Kidney (tissue), 14 donors: Measurements from ENCODE around the gene RPS21. TPM values are rescaled to one million over a fixed set of nuclear protein-coding genes. Genes with fewer than 3 reads are reported as not detected.

Experiments used
- DNase-seq, 5 donors: peaks; one replicate each; pipeline ENCODE4 v3.0.0-alpha.2; 2013 to 2020
- FAIRE-seq: peaks from 2 replicates; lab custom pipeline; 2012; peaks lifted over from hg19 to GRCh38; lab: Jason Lieb, UNC
- H3K27ac ChIP-seq, 2 donors: one replicate each; pipeline ENCODE4 v1.7.0; 2013; ENCODE audit warnings: low read depth in 2 of 2, low read length in 2 of 2, inconsistent platforms in 1 of 2
- H3K27me3 ChIP-seq: one replicate; pipeline ENCODE4 v1.7.1; 2013; ENCODE audit warnings: low read length, inconsistent platforms; ENCODE audit not compliant: control insufficient read depth, insufficient read depth
- H3K36me3 ChIP-seq, 3 donors: one replicate each; pipeline versions ENCODE4 v1.7.0 to v1.7.1; 2013; ENCODE audit warnings: low read length in 3 of 3, control low read depth in 1 of 3, inconsistent platforms in 1 of 3; ENCODE audit not compliant: insufficient read depth in 3 of 3, control insufficient read depth in 2 of 3
- H3K4me1 ChIP-seq, 3 donors: one replicate each; pipeline versions ENCODE4 v1.7.0 to v1.7.1; 2013; ENCODE audit warnings: low read length in 3 of 3, inconsistent platforms in 1 of 3, low read depth in 1 of 3; ENCODE audit not compliant: control insufficient read depth in 2 of 3, insufficient read depth in 2 of 3
- H3K4me3 ChIP-seq, 3 donors: one replicate each; pipeline versions ENCODE4 v1.7.0 to v1.8.1; 2013; ENCODE audit warnings: low read length in 3 of 3, control low read depth in 1 of 3, inconsistent platforms in 1 of 3
- H3K9ac ChIP-seq, 3 donors: one replicate each; pipeline versions ENCODE4 v1.7.0 to v1.7.1; 2013; ENCODE audit warnings: low read length in 3 of 3, control low read depth in 1 of 3, inconsistent platforms in 1 of 3
- H3K9me3 ChIP-seq, 3 donors: one replicate each; pipeline versions ENCODE4 v1.7.0 to v1.7.1; 2013; ENCODE audit warnings: low read length in 3 of 3, control low read depth in 1 of 3, inconsistent platforms in 1 of 3; ENCODE audit not compliant: control insufficient read depth in 2 of 3, insufficient read depth in 1 of 3
- CTCF ChIP-seq: IDR thresholded peaks from 3 replicates; pipeline ENCODE4 v1.5.1; 2012; ENCODE audit warnings: mild to moderate bottlenecking, moderate library complexity, borderline replicate concordance; ENCODE audit not compliant: insufficient read depth; ENCODE audit errors: extremely low read depth
- intact Hi-C: fragments of 100-400 bp; cut with DNase I; formaldehyde crosslinking; loops from one replicate; pipeline ENCODE4 v1.11.1; 2022
- polyA plus RNA-seq: library from polyadenylated mRNA; stranded (reverse); fragments of 350-450 nt; fragmentation: Illumina TruSeq; extraction: RNeasy Lipid Tissue Mini Kit (QIAGEN cat#74804); gene quantifications from one replicate; pipeline ENCODE4 v1.2.3, GENCODE V29; 2014; ENCODE audit warnings: low read depth, low replicate concordance; ENCODE audit not compliant: insufficient read depth
- total RNA-seq: library from RNA; stranded (reverse); fragmentation: NEBNext Ultra II Directional; extraction: Animal tissue kit (Norgen Biotek cat#: 25700); gene quantifications from one replicate; pipeline ENCODE4 v1.2.1, GENCODE V29; 2021
- donor health status: control.
- donor health status: control.
- donor health status: control.
- donor health status: control.
- donor health status: control.
- donor health status: DM: yes; HTN: yes; CAD: no.
- donor health status: Normal renal cell carcinoma (clear cell type).

Gene RPS21
- total and polyA plus RNA-seq, 2 donors from 2014 or later = 1,221 to 2,336 TPM

- FAIRE-seq (no peak), DNase-seq (no peak)
- TF ChIP-seq CTCF = no peak
- no peak overlapping the region for H3K4me3 ChIP-seq
- intact Hi-C loops = no loop called here
- H3K27ac ChIP-seq = no peak overlapping the region
- no peaks in the 10 kb centered on the region for H3K9me3 ChIP-seq
- no peak overlapping the region for H3K9ac ChIP-seq
- H3K27me3 ChIP-seq = no peaks in the 10 kb centered on the region
- peaks cover 0 to 2% (median 0%) of the 10 kb centered on the region in 3 donors for H3K4me1 ChIP-seq
- peaks cover 0 to 28% (median 4%) of the 10 kb centered on the region in 3 donors for H3K36me3 ChIP-seq
Measured at GRCh38 chr20:62347151-62347404, 39.8 kb upstream of the RPS21 start.

- TF ChIP-seq CTCF = no peak
- H3K4me3 ChIP-seq = no peak overlapping the region
- no peaks in the 10 kb centered on the region for H3K27me3 ChIP-seq
- no peak for FAIRE-seq
- H3K4me1 ChIP-seq = peaks cover 0 to 2% (median 0%) of the 10 kb centered on the region in 3 donors
- H3K9me3 ChIP-seq = no peaks in the 10 kb centered on the region
- intact Hi-C loops = no loop called here
- no peak overlapping the region for H3K27ac ChIP-seq
- H3K9ac ChIP-seq = no peak overlapping the region
- H3K36me3 ChIP-seq = peaks cover 0 to 28% (median 4%) of the 10 kb centered on the region in 3 donors
- no peak for DNase-seq
Measured at GRCh38 chr20:62347445-62347844, 39.5 kb upstream of the RPS21 start.

GRCh38 chr20:62348604-62349003, 38.3 kb upstream of the RPS21 start:
- Histone ChIP-seq H3K36me3 (peaks cover 0 to 24% (median 4%) of the 10 kb centered on the region in 3 donors), H3K4me3 (no peak overlapping the region), H3K27me3 (no peaks in the 10 kb centered on the region), H3K9me3 (no peaks in the 10 kb centered on the region), H3K4me1 (peaks cover 0 to 10% (median 6%) of the 10 kb centered on the region in 3 donors), H3K9ac (no peak overlapping the region), H3K27ac (no peak overlapping the region)
- no peak for FAIRE-seq
- TF ChIP-seq CTCF = no peak
- intact Hi-C loops = no loop called here
- DNase-seq = no peak

GRCh38 chr20:62349556-62350097, 37.3 kb upstream of the RPS21 start:
- Histone ChIP-seq H3K9ac (no peak overlapping the region), H3K4me1 (peaks cover 0 to 12% (median 11%) of the 10 kb centered on the region in 3 donors), H3K27ac (no peak overlapping the region), H3K36me3 (peaks cover 0 to 24% (median 4%) of the 10 kb centered on the region in 3 donors), H3K4me3 (no peak overlapping the region), H3K27me3 (no peaks in the 10 kb centered on the region), H3K9me3 (no peaks in the 10 kb centered on the region)
- FAIRE-seq = no peak
- TF ChIP-seq CTCF = no peak
- no peak for DNase-seq
- intact Hi-C loops = no loop called here
